HepG2 (cell line): ENCODE measurements around the gene RGS10. TPM values are rescaled to one million over a fixed set of nuclear protein-coding genes. Genes with fewer than 3 reads are reported as not detected.

Source experiments
- ATAC-seq: fragments of 200-7000 bp; cut with Tn5 transposase; 3 replicates; pipeline ENCODE4 v1.9.1; 2020; ENCODE audit warnings: mild to moderate bottlenecking, moderate library complexity
- BruUV-seq: library from RNA; stranded (reverse); fragments of 400-500 nt; replicated peaks from 2 replicates; lab custom pipeline; 2021; lab: Mats Ljungman, UMichigan
- CTCF ChIA-PET: fragments of 300-600 bp; formaldehyde crosslinking; extraction: SDS; loops from one replicate; lab custom pipeline; 2021; ENCODE audit warnings: low total read pairs, inconsistent platforms, low intra/inter-chr PET ratio; lab: Yijun Ruan, JAX
- POLR2A ChIA-PET: fragments of 350-600 bp; sonication (Branson Sonifier 250); formaldehyde crosslinking; loops from one replicate; lab custom pipeline; 2020; ENCODE audit warnings: antibody characterized with exemption, inconsistent platforms; lab: Yijun Ruan, JAX
- DNase-seq: peaks from one replicate; pipeline ENCODE4 v3.0.0-alpha.2; 2015; ENCODE audit warnings: low spot score
- FAIRE-seq: peaks from 3 replicates; lab custom pipeline; 2011; peaks lifted over from hg19 to GRCh38; lab: Jason Lieb, UNC
- H2AFZ ChIP-seq: one replicate; pipeline ENCODE4 v1.6.1; 2011; ENCODE audit warnings: low read length, inconsistent platforms
- H3K27ac ChIP-seq: fragments of 300-600 bp; 3 replicates; pipeline ENCODE4 v1.8.0; 2011; ENCODE audit warnings: mixed run types, mild to moderate bottlenecking, mixed read lengths, low read length, inconsistent platforms; ENCODE audit not compliant: insufficient read depth; ENCODE audit errors: extremely low read length
- H3K27me3 ChIP-seq, 2 experiments: fragments of 200-600 bp in 1 of 2; 2 replicates in 1 of 2; 3 replicates in 1 of 2; pipeline versions ENCODE4 v1.6.0 to v1.8.0; 2011; ENCODE audit warnings: low read length in 2 of 2, mild to moderate bottlenecking in 2 of 2, moderate library complexity in 2 of 2, inconsistent platforms in 1 of 2; ENCODE audit not compliant: insufficient read depth in 2 of 2, control insufficient read depth in 1 of 2
- H3K36me3 ChIP-seq, 2 experiments: fragments of 200-600 bp in 1 of 2; replicated peaks in 1 of 2; 2 replicates in 1 of 2; 3 replicates in 1 of 2; pipeline versions ENCODE4 v1.5.1 to v1.8.0; 2011; ENCODE audit warnings: low read length in 2 of 2, inconsistent platforms in 1 of 2; ENCODE audit not compliant: insufficient read depth in 2 of 2, control insufficient read depth in 1 of 2
- H3K4me1 ChIP-seq: 2 replicates; pipeline ENCODE4 v1.5.1; 2012; ENCODE audit warnings: low read length, inconsistent platforms; ENCODE audit not compliant: insufficient read depth
- H3K4me2 ChIP-seq: 2 replicates; pipeline ENCODE4 v1.6.0; 2011; ENCODE audit warnings: low read depth, low read length, inconsistent platforms
- H3K4me3 ChIP-seq, 3 experiments: fragments of 200-600 bp in 1 of 3; sonication (generic), shearing (Covaris generic) in 1 of 3; replicated peaks in 1 of 3; 2 replicates each; pipeline ENCODE4 v1.5.1; 2011 to 2016; ENCODE audit warnings: low read length in 3 of 3, inconsistent platforms in 2 of 3, low read depth in 2 of 3, mild to moderate bottlenecking in 2 of 3, control low read depth in 1 of 3, mixed read lengths in 1 of 3; ENCODE audit not compliant: insufficient read depth in 1 of 3
- H3K79me2 ChIP-seq: one replicate; pipeline ENCODE4 v1.6.1; 2011; ENCODE audit warnings: low read length, inconsistent platforms; ENCODE audit not compliant: insufficient read depth
- H3K9ac ChIP-seq: 2 replicates; pipeline ENCODE4 v1.6.0; 2011; ENCODE audit warnings: mild to moderate bottlenecking, low read depth, low read length, inconsistent platforms; ENCODE audit not compliant: insufficient read depth
- H3K9me3 ChIP-seq: 2 replicates; pipeline ENCODE4 v1.5.1; 2012; ENCODE audit warnings: mild to moderate bottlenecking, low read length
- H4K20me1 ChIP-seq: 2 replicates; pipeline ENCODE4 v1.6.0; 2011; ENCODE audit warnings: inconsistent platforms, mild to moderate bottlenecking, low read length, moderate library complexity; ENCODE audit not compliant: insufficient read depth
- ERF ChIP-seq: IDR thresholded peaks from 2 replicates; pipeline ENCODE4 v1.6.1; 2018; ENCODE audit warnings: missing biosample characterization, missing genetic modification reagents
- ESRRA ChIP-seq: sonication (generic); formaldehyde crosslinking; IDR thresholded peaks from 2 replicates; pipeline ENCODE4 v1.5.1; 2020; ENCODE audit warnings: mild to moderate bottlenecking, low read depth, missing genetic modification reagents
- KLF12 ChIP-seq: sonication (generic); formaldehyde crosslinking; IDR thresholded peaks from 2 replicates; pipeline ENCODE4 v1.4.0; 2020; ENCODE audit warnings: missing genetic modification reagents, borderline replicate concordance
- MBNL3 ChIP-seq: fragments of 250-450 bp; sonication (Bioruptor Pico); conservative IDR thresholded peaks from 2 replicates; pipeline ENCODE4 v1.8.0; 2022; ENCODE audit warnings: mild to moderate bottlenecking, inconsistent platforms
- MIER2 ChIP-seq: IDR thresholded peaks from 2 replicates; pipeline ENCODE4 v1.6.1; 2016; ENCODE audit warnings: missing biosample characterization, missing genetic modification reagents
- RARA ChIP-seq: IDR thresholded peaks from 2 replicates; pipeline ENCODE4 v1.6.1; 2016; ENCODE audit warnings: missing genetic modification reagents, missing compliant biosample characterization
- REL ChIP-seq: sonication (generic); formaldehyde crosslinking; conservative IDR thresholded peaks from 2 replicates; pipeline ENCODE4 v1.8.0; 2022; ENCODE audit warnings: mild to moderate bottlenecking, missing genetic modification reagents, moderate library complexity
- ZNF260 ChIP-seq: sonication (generic); formaldehyde crosslinking; IDR thresholded peaks from 2 replicates; pipeline ENCODE4 v1.4.0; 2020; ENCODE audit warnings: missing genetic modification reagents, low read depth, mild to moderate bottlenecking, borderline replicate concordance
- ZNF496 ChIP-seq: sonication (generic); formaldehyde crosslinking; IDR thresholded peaks from 2 replicates; pipeline ENCODE4 v1.8.1; 2023; ENCODE audit warnings: mild to moderate bottlenecking, moderate library complexity, missing genetic modification reagents; ENCODE audit not compliant: insufficient replicate concordance
- ZNF557 ChIP-seq: sonication (generic); formaldehyde crosslinking; IDR thresholded peaks from 2 replicates; pipeline ENCODE4 v1.4.0; 2020; ENCODE audit warnings: missing genetic modification reagents
- WGBS: methylation state at CpG from one replicate; pipeline ENCODE4 v1.1.6; 2017; ENCODE audit warnings: low lambda C conversion rate; 5-methylcytosine and 5-hydroxymethylcytosine counted together
- in situ Hi-C: cut with HindIII; loops from 2 replicates; pipeline ENCODE4 v1.10.0; 2017; ENCODE audit warnings: low pct_unique_long_range_greater_than_20kb; ENCODE audit not compliant: extremely low pct_ligation_motif_present
- intact Hi-C: fragments of 100-400 bp; cut with micrococcal nuclease; formaldehyde crosslinking; loops from one replicate; pipeline ENCODE4 v1.10.0; 2022; ENCODE audit not compliant: unreplicated experiment
- polyA plus RNA-seq, 8 experiments: library from polyadenylated mRNA; depleted of rRNA in 3 of 8; stranded (reverse) in 7 of 8; unstranded in 1 of 8; fragments of >200 nt; fragmentation: Illumina TruSeq in 4 of 8; extraction: Trizol in 4 of 8; gene quantifications; 2 replicates each; pipeline versions ENCODE4 v1.2.1 to v1.2.3, GENCODE V29; 2011 to 2016; ENCODE audit warnings: low read depth in 4 of 8, missing spikeins in 1 of 8, mixed read lengths in 1 of 8; ENCODE audit not compliant: insufficient read depth in 1 of 8
- total RNA-seq, 5 experiments: library from RNA; depleted of rRNA; stranded (reverse); fragments of >200 nt; fragmentation: Illumina TruSeq; extraction: Trizol; gene quantifications; 2 replicates each; pipeline ENCODE4 v1.2.3, GENCODE V29; 2016; ENCODE audit warnings: low read depth in 1 of 5
- TF ChIP-seq, protein P1 (sequence below): sonication (generic); formaldehyde crosslinking; IDR thresholded peaks from 2 replicates; pipeline ENCODE4 v1.5.1; 2020; ENCODE audit warnings: mild to moderate bottlenecking, missing genetic modification reagents, borderline replicate concordance

RGS10 gene
- total and polyA plus RNA-seq, 2 of the 13 experiments (the other 11 are each of a cell fraction or from before 2014, with no cell fraction given) = 1.7 to 5.1 TPM

DNA sequence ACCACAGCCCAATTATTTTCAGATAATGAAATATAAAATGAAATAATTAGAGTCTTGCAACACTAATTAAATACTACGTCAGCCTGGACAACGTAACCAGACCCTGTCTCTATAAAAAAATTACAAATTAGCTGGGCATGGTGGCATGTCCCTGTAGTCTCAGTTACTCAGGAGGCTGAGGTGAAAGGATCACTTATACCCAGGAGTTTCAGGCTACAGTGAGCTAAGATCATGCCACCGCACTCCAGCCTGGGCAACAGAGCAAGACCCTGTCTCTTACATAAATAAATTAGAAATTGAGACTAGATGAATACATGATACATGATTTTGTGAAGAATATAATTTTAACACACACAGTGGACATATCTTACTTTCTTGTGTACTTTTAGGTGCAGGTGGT is 35.8 kb upstream of the RGS10 start:
- no peak overlapping the region for H2AFZ ChIP-seq
- H3K27me3 ChIP-seq = no peaks in the 10 kb centered on the region
- FAIRE-seq = no peak
- H3K9me3 ChIP-seq = no peaks in the 10 kb centered on the region
- WGBS = 100% methylated on average over 3 of the region's 3 CpGs
- peaks cover 17 to 72% of the 10 kb centered on the region in 2 experiments for H3K36me3 ChIP-seq
- no peak overlapping the region for H3K4me2 ChIP-seq
- in situ Hi-C loops (no loop called here), intact Hi-C loops (no loop called here)
- ATAC-seq = no peak
- ChIA-PET POLR2A (no interaction called here), CTCF (no interaction called here)
- DNase-seq = no peak
- no peak overlapping the region for H3K4me3 ChIP-seq
- BruUV-seq = no TSS peak
- no peak for TF ChIP-seq MIER2 (CRISPR knock-in tag)
- TF ChIP-seq ZNF496 (CRISPR knock-in tag) = no peak
- TF ChIP-seq, protein P1, sequence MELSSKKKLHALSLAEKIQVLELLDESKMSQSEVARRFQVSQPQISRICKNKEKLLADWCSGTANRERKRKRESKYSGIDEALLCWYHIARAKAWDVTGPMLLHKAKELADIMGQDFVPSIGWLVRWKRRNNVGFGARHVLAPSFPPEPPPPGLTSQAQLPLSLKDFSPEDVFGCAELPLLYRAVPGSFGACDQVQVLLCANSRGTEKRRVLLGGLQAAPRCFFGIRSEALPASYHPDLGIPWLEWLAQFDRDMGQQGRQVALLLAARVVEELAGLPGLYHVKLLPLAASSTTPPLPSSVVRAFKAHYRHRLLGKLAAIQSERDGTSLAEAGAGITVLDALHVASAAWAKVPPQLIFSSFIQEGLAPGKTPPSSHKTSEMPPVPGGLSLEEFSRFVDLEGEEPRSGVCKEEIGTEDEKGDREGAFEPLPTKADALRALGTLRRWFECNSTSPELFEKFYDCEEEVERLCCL (CRISPR knock-in tag) = no peak
- TF ChIP-seq ESRRA (CRISPR knock-in tag) = no peak
- TF ChIP-seq ERF (CRISPR knock-in tag) = no peak
- TF ChIP-seq ZNF260 (CRISPR knock-in tag) = no peak
- no peak for TF ChIP-seq RARA (CRISPR knock-in tag)
- TF ChIP-seq MBNL3 = no peak
- no peak for TF ChIP-seq REL (CRISPR knock-in tag)
- no peak for TF ChIP-seq ZNF557 (CRISPR knock-in tag)
- TF ChIP-seq KLF12 (CRISPR knock-in tag) = no peak
- no peaks in the 10 kb centered on the region for H3K4me1 ChIP-seq
- H4K20me1 ChIP-seq = no peaks in the 10 kb centered on the region; the same call in 1 of the 2 replicates
- peaks cover 15% of the 10 kb centered on the region for H3K79me2 ChIP-seq
- no peak overlapping the region for H3K9ac ChIP-seq
- no peak overlapping the region for H3K27ac ChIP-seq
